HG02885 (cell line): Measurements from ENCODE around the gene FUCA2.
A peak's percentile ranks its signal among the peaks of the same experiment; 100 is the strongest.
"Not testable (repeated sequence)": the region's sequence is repeated elsewhere in the genome, so short reads cannot be mapped to it uniquely, and the experiment has no call there.

Experiments used
- ATAC-seq: cut with Tn5 transposase; IDR thresholded peaks from one replicate; pipeline ENCODE4 v1.9.1; 2021; ENCODE audit warnings: mild to moderate bottlenecking; ENCODE audit not compliant: unreplicated experiment, poor library complexity

Gene FUCA2

GRCh38 chr6:143449714-143450452 is 61.6 kb downstream of the FUCA2 start:
- peak; percentile 16 for ATAC-seq

GRCh38 chr6:143449082-143449713 is 62.3 kb downstream of the FUCA2 start:
- ATAC-seq = no peak

- ATAC-seq = not testable (repeated sequence)
These were observed 63.7 kb downstream of the FUCA2 start for GRCh38 chr6:143447865-143448264.
